K562 (cell line): ENCODE results near the gene BRPF1. TPM values are rescaled to one million over a fixed set of nuclear protein-coding genes. Genes with fewer than 3 reads are reported as not detected.

Experiments used
- ERF ChIP-seq: fragments of 450-650 bp; formaldehyde crosslinking; IDR thresholded peaks from 2 replicates; pipeline ENCODE4 v1.4.0; 2020; ENCODE audit warnings: mild to moderate bottlenecking, mixed read lengths
- GMEB1 ChIP-seq: fragments of 250-450 bp; sonication (Bioruptor Pico); IDR thresholded peaks from 2 replicates; pipeline ENCODE4 v1.4.0; 2020; ENCODE audit warnings: mild to moderate bottlenecking
- NFRKB ChIP-seq: fragments of 450-650 bp; IDR thresholded peaks from 2 replicates; pipeline ENCODE4 v1.6.1; 2016; ENCODE audit warnings: low read depth
- NFYB ChIP-seq: IDR thresholded peaks from 2 replicates; pipeline ENCODE4 v1.6.1; 2011; ENCODE audit warnings: mild to moderate bottlenecking, moderate library complexity; ENCODE audit not compliant: insufficient read length; ENCODE audit errors: extremely low read depth
- RBM25 ChIP-seq: fragments of 200-400 bp; formaldehyde crosslinking; IDR thresholded peaks from 2 replicates; pipeline ENCODE4 v1.6.1; 2018; ENCODE audit warnings: low read length, low read depth, moderate library complexity; ENCODE audit not compliant: severe bottlenecking
- STAT5A ChIP-seq: IDR thresholded peaks from 2 replicates; pipeline ENCODE4 v1.6.1; 2012; ENCODE audit warnings: low read length, inconsistent platforms, borderline replicate concordance
- TAF1 ChIP-seq: IDR thresholded peaks from 2 replicates; pipeline ENCODE4 v1.6.1; 2011; ENCODE audit warnings: mild to moderate bottlenecking, low read length, moderate library complexity; ENCODE audit not compliant: insufficient read depth, control insufficient read depth, severe bottlenecking; ENCODE audit errors: extremely low read depth
- ZBED1 ChIP-seq: IDR thresholded peaks from 2 replicates; pipeline ENCODE4 v1.6.1; 2014
- ZBTB1 ChIP-seq: sonication (generic); formaldehyde crosslinking; IDR thresholded peaks from 2 replicates; pipeline ENCODE4 v1.8.1; 2023; ENCODE audit warnings: missing genetic modification reagents, low read depth, mild to moderate bottlenecking, borderline replicate concordance
- ZBTB11 ChIP-seq, 3 experiments: fragments of 200-800 bp in 1 of 3; fragments of 250-450 bp in 1 of 3; fragments of 450-650 bp in 1 of 3; sonication (Bioruptor Pico) in 1 of 3; sonication (Bioruptor generic) in 1 of 3; formaldehyde crosslinking in 1 of 3; IDR thresholded peaks; 2 replicates each; pipeline versions ENCODE4 v1.6.1 to v1.8.0; 2016 to 2022; ENCODE audit warnings: mild to moderate bottlenecking in 2 of 3, missing genetic modification characterization in 2 of 3, missing compliant biosample characterization in 1 of 3, moderate library complexity in 1 of 3
- ZBTB43 ChIP-seq: sonication (generic); formaldehyde crosslinking; IDR thresholded peaks from 2 replicates; pipeline ENCODE4 v1.8.0; 2023; ENCODE audit warnings: mild to moderate bottlenecking, missing genetic modification reagents
- ZNF134 ChIP-seq: fragments of 250-450 bp; sonication (Bioruptor Pico); conservative IDR thresholded peaks from 2 replicates; pipeline ENCODE4 v1.4.0; 2020
- ZNF212 ChIP-seq: fragments of 450-650 bp; formaldehyde crosslinking; IDR thresholded peaks from 2 replicates; pipeline ENCODE4 v1.4.0; 2020; ENCODE audit warnings: mild to moderate bottlenecking
- ZNF609 ChIP-seq: sonication (generic); formaldehyde crosslinking; IDR thresholded peaks from 2 replicates; pipeline ENCODE4 v1.8.1; 2023; ENCODE audit warnings: missing genetic modification reagents, mild to moderate bottlenecking, borderline replicate concordance
- polyA plus RNA-seq, 8 experiments: library from polyadenylated mRNA; depleted of rRNA in 4 of 8; stranded (reverse) in 5 of 8; unstranded in 3 of 8; fragments of >200 nt; fragmentation: Nextera tagmentation in 2 of 8; fragmentation: Illumina TruSeq in 1 of 8; extraction: Ambion mirVana in 2 of 8; extraction: Trizol in 1 of 8; gene quantifications; 2 replicates each; pipeline versions ENCODE4 v1.2.1 to v1.2.3, GENCODE V29; 2011 to 2014; ENCODE audit warnings: inconsistent platforms in 1 of 8, missing spikeins in 1 of 8
- total RNA-seq, 7 experiments: library from RNA; depleted of rRNA in 6 of 7; stranded (reverse); fragments of >200 nt in 6 of 7; fragmentation: Illumina TruSeq in 2 of 7; extraction: Trizol in 2 of 7; gene quantifications; 2 replicates each; pipeline versions ENCODE4 v1.2.1 to v1.2.3, GENCODE V29; 2011 to 2021; ENCODE audit warnings: low replicate concordance in 1 of 7

The BRPF1 gene
- total and polyA plus RNA-seq, 9 of the 15 experiments (the other 6 are each of a cell fraction or from before 2014, with no cell fraction given) = 1.1 to 40.2 (median 23.5) TPM

- TF ChIP-seq RBM25 = peak; percentile 38
- TF ChIP-seq ZBTB1 (CRISPR knock-in tag) = no peak
- TF ChIP-seq ZBTB43 (CRISPR knock-in tag) = no peak
- no peak for TF ChIP-seq STAT5A
- TF ChIP-seq ZNF212 (CRISPR knock-in tag) = no peak
- no peak for TF ChIP-seq NFRKB
- TF ChIP-seq ZBTB11 (CRISPR knock-in tag; IDR thresholded peaks at IDR 0.05) = no peak
- TF ChIP-seq ZNF609 = no peak
- no peak for TF ChIP-seq ZBED1
- 0 out of 2 replicates have a peak, but pooled peaks have one; percentile 35 for TF ChIP-seq ERF (CRISPR knock-in tag)
- no peak for TF ChIP-seq ZNF134 (CRISPR knock-in tag)
- TF ChIP-seq GMEB1 (CRISPR knock-in tag) = no peak
- no peak for TF ChIP-seq TAF1
- TF ChIP-seq NFYB = no peak
These were observed 38.1 kb downstream of the BRPF1 start, which contains the start of gene CAMK1 (continued) for GRCh38 chr3:9769426-9770275.
